Lower leg skin (tissue), 3 donors: ENCODE data around the gene LARGE2.

ENCODE experiments used
- POLR2A ChIP-seq, 2 donors: fragments of 450-650 bp; IDR thresholded peaks; one replicate each; pipeline ENCODE4 v1.6.1; 2016 to 2017; ENCODE audit warnings: antibody characterized with exemption in 2 of 2, mild to moderate bottlenecking in 1 of 2, moderate library complexity in 1 of 2
- TF ChIP-seq, protein P1 (sequence below), 3 donors: fragments of 450-650 bp; IDR thresholded peaks; one replicate each; pipeline ENCODE4 v1.5.1; 2016; ENCODE audit warnings: antibody characterized with exemption in 3 of 3, mild to moderate bottlenecking in 3 of 3, moderate library complexity in 2 of 3

DNA sequence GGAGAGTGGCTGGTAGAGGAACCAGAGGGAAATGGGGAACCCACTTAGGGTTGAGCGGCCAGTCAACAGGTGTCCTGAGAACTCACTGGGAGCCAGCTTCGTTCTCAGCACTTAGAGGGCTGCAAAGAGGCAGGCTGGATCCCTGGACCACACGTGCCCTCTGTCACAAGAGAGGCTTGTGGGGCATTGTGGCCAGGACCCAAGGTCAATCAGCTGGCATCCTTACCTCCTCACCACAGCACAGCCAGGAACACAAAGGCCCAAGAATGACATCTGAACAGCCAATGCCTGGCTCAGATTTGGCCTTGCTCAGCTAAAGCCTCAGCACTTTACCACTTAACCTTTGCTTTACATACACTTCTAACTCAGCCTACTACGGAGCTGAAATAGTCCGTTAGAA is 29.6 kb upstream of the LARGE2 start:
- no peak for TF ChIP-seq POLR2A (IDR thresholded peaks at IDR 0.05)
- TF ChIP-seq, protein P1, sequence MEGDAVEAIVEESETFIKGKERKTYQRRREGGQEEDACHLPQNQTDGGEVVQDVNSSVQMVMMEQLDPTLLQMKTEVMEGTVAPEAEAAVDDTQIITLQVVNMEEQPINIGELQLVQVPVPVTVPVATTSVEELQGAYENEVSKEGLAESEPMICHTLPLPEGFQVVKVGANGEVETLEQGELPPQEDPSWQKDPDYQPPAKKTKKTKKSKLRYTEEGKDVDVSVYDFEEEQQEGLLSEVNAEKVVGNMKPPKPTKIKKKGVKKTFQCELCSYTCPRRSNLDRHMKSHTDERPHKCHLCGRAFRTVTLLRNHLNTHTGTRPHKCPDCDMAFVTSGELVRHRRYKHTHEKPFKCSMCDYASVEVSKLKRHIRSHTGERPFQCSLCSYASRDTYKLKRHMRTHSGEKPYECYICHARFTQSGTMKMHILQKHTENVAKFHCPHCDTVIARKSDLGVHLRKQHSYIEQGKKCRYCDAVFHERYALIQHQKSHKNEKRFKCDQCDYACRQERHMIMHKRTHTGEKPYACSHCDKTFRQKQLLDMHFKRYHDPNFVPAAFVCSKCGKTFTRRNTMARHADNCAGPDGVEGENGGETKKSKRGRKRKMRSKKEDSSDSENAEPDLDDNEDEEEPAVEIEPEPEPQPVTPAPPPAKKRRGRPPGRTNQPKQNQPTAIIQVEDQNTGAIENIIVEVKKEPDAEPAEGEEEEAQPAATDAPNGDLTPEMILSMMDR (IDR thresholded peaks at IDR 0.05), result no peak
